Astrocyte of the cerebellum (primary cell): ENCODE data around the gene IFITM5.

ENCODE experiments used
- DNase-seq: peaks from one replicate; pipeline ENCODE4 v3.0.0-alpha.2; 2011; ENCODE audit warnings: low read depth
- H3K4me3 ChIP-seq: 2 replicates; pipeline ENCODE4 v1.5.1; 2011; ENCODE audit warnings: mild to moderate bottlenecking, low read depth, low read length, moderate library complexity
- CTCF ChIP-seq: IDR thresholded peaks from 2 replicates; pipeline ENCODE4 v1.5.1; 2012; ENCODE audit warnings: low read length, low read depth, moderate library complexity, mild to moderate bottlenecking; ENCODE audit errors: missing control alignments
- in situ Hi-C: cut with HindIII; loops from 2 replicates; pipeline ENCODE4 v1.10.0; 2017; ENCODE audit warnings: low sequenced_read_pairs

The IFITM5 gene

GRCh38 chr11:297586-298405, 1.5 kb downstream of the IFITM5 start:
- no peak for TF ChIP-seq CTCF
- DNase-seq: no peak
- no peak overlapping the region for H3K4me3 ChIP-seq
- in situ Hi-C loops: no loop called here

- TF ChIP-seq CTCF: no peak
- no peak for DNase-seq
- in situ Hi-C loops: no loop called here
- H3K4me3 ChIP-seq: no peak overlapping the region
These were observed 2.2 kb downstream of the IFITM5 start for GRCh38 chr11:297051-297585.

- in situ Hi-C loops: no loop called here
- no peak for DNase-seq
- no peak overlapping the region for H3K4me3 ChIP-seq
- no peak for TF ChIP-seq CTCF
These were observed 2.9 kb downstream of the IFITM5 start for GRCh38 chr11:296171-297050.

GRCh38 chr11:295351-296170, 3.8 kb downstream of the IFITM5 start:
- H3K4me3 ChIP-seq: no peak overlapping the region
- in situ Hi-C loops: no loop called here
- no peak for DNase-seq
- no peak for TF ChIP-seq CTCF

GRCh38 chr11:294780-295179, 4.5 kb downstream of the IFITM5 start:
- in situ Hi-C loops: no loop called here
- no peak for TF ChIP-seq CTCF
- no peak for DNase-seq

More at GRCh38 chr11:294780-295179, 4.5 kb downstream of the IFITM5 start:
- no peak overlapping the region for H3K4me3 ChIP-seq
